Spinal cord (tissue), 10 donors: ENCODE results near the gene SYNPO. TPM values are rescaled to one million over a fixed set of nuclear protein-coding genes. Genes with fewer than 3 reads are reported as not detected.

Experiments
- DNase-seq, 6 donors: peaks; one replicate each; pipeline versions ENCODE4 v3.0.0 to v3.0.0-alpha.2; 2013 to 2015; ENCODE audit warnings: low spot score in 6 of 6, low read depth in 4 of 6
- H3K27ac ChIP-seq: one replicate; pipeline ENCODE4 v1.5.1; 2013; ENCODE audit warnings: low read depth, low read length, control low read depth
- H3K27me3 ChIP-seq: one replicate; pipeline ENCODE4 v1.6.1; 2013; ENCODE audit warnings: low read length; ENCODE audit not compliant: control insufficient read depth, insufficient read depth
- H3K36me3 ChIP-seq: one replicate; pipeline ENCODE4 v1.6.1; 2013; ENCODE audit warnings: low read length; ENCODE audit not compliant: control insufficient read depth, insufficient read depth
- H3K4me1 ChIP-seq: one replicate; pipeline ENCODE4 v1.6.1; 2013; ENCODE audit warnings: low read length; ENCODE audit not compliant: control insufficient read depth, insufficient read depth
- H3K4me3 ChIP-seq: one replicate; pipeline ENCODE4 v1.5.1; 2013; ENCODE audit warnings: low read depth, low read length, control low read depth
- H3K9me3 ChIP-seq: one replicate; pipeline ENCODE4 v1.6.1; 2013; ENCODE audit warnings: low read length; ENCODE audit not compliant: control insufficient read depth, insufficient read depth
- WGBS: methylation state at CpG from one replicate; pipeline ENCODE4 v1.1.5; 2013; ENCODE audit warnings: missing lambda C conversion rate; ENCODE audit not compliant: insufficient coverage; 5-methylcytosine and 5-hydroxymethylcytosine counted together
- polyA plus RNA-seq, 2 donors: library from polyadenylated mRNA; unstranded; fragments of 120-200 nt; gene quantifications; one replicate each; pipeline ENCODE4 v1.2.1, GENCODE V29; 2013; ENCODE audit not compliant: insufficient read length in 2 of 2
- total RNA-seq, 2 donors: library from RNA; depleted of rRNA in 1 of 2; stranded (reverse); fragments of 120-200 nt in 1 of 2; fragments of >200 nt in 1 of 2; gene quantifications; one replicate each; pipeline versions ENCODE4 v1.2.3 to v1.2.4, GENCODE V29; 2013 to 2014
- donor health status: healthy.

SYNPO gene
- total and polyA plus RNA-seq, 4 donors = 5.3 to 17.4 (median 10.9) TPM

DNA sequence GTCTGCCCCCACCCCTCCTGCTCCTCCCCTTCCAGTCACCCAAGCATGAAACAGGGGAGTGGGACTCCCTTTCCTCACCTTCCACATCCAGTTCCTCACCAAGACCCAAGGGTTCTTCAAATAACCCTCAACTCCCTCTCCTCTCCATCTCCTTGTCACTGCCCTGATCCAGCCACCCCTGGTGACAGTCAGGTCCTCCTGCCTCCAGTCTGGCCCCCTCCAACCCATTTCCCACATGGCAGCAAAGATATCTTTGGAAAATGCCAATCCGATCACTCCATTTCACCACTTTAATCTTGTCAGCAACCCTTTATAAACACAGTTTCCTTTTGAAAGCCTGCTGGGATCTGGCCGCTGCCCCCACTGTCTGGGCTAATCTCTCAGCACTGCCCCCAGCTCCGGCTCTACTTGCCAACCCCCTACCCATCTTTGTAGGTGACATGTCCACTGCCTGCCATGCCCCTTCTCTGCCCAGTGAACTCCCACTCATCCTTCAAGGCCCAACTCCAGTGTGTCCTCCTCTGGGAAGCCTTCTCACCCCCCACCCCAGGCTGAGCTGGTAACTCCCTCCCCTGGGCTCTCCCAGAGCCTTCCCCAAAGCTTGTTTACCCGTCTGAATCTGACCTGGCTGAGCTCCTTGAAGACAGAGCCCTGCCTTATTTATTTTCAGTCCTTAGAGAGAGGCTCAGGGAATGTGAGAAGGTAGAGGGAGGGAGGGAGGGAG lies 19.8 kb downstream of the SYNPO start:
- H3K9me3 ChIP-seq = no peaks in the 10 kb centered on the region
- H3K27ac ChIP-seq = no peak overlapping the region
- H3K4me3 ChIP-seq = no peak overlapping the region
- H3K36me3 ChIP-seq = no peaks in the 10 kb centered on the region
- no peaks in the 10 kb centered on the region for H3K27me3 ChIP-seq
- peak in 1 of 6 donors; percentile 20 for DNase-seq
- H3K4me1 ChIP-seq = peaks cover 13% of the 10 kb centered on the region
- 47% methylated on average over 4 of the region's 4 CpGs for WGBS

DNA sequence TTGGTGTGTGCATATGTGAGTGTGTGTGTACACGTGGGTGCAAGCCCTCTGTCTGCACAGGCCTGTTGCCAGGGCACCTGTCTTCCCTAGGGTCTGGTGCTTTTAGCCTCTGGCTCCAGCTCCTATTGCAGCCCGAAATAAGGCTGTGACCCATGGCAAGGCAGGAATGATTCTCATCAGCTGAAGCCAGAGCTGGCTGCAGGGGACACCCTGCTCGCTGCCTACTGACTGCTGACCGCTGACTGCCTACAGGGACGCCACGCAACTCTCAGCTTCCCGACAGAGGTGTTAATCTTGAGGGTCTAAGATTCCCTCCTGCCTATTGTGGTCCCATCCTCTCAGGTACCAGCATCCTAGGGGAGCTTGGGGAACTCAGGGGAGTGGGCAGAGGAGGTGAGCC lies 20.6 kb downstream of the SYNPO start, which contains the start of gene MYOZ3:
MYOZ3 (plus strand) TSS at position 166 of the 400 bp plus-strand sequence. CDS start 1,691 bp downstream, outside the sequence.
- H3K36me3 ChIP-seq = no peaks in the 10 kb centered on the region
- H3K4me3 ChIP-seq = no peak within 1 kb of the TSS
- no peaks in the 10 kb centered on the region for H3K9me3 ChIP-seq
- H3K27me3 ChIP-seq = no peaks in the 10 kb centered on the region
- H3K4me1 ChIP-seq = peaks cover 11% of the 10 kb centered on the region
- 51% methylated on average over 7 of the region's 7 CpGs for WGBS
- DNase-seq = peak in 1 of 6 donors; percentile 1
- H3K27ac ChIP-seq = no peak within 1 kb of the TSS

DNA sequence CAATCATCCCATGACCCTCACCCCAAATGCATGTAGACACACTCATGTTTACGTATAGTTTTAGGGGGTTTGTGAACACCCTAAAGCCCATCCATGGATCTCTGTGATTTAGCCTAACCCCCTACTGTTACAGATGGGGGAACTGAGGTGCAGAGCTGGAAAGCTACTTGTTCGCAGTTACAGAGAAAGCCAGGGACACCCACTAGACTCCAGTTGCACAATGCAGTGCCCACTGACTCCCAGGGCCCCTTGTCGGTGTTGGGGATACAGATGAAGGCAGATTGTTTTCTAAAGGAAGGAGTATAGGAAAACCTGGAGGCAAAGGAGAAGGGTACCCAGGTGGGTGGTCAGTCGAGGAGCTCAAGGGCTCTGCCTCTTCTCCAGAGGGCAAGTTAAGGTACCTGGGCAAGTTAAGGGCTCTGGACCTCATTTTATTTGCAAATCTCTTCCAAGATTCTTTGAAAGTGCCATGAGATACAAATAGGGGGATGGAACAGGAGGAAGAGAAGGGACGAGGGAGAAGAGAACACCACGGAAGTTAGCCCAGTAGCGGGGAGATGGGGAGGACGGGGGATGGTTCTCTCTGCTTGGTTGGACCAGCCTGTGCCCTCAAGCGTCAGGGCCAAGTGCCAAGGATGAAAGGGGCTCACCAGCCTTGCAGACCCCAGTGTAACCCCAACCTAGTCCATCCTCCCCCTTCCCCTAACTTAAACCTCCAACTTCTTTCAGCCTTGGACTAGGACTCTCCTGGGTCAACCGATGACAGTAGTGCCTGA lies 21.5 kb downstream of the SYNPO start:
- H3K36me3 ChIP-seq = no peaks in the 10 kb centered on the region
- DNase-seq = no peak
- 81% methylated on average over 9 of the region's 10 CpGs for WGBS
- H3K4me1 ChIP-seq = peaks cover 5% of the 10 kb centered on the region
- no peaks in the 10 kb centered on the region for H3K9me3 ChIP-seq
- no peak overlapping the region for H3K4me3 ChIP-seq
- no peak overlapping the region for H3K27ac ChIP-seq
- no peaks in the 10 kb centered on the region for H3K27me3 ChIP-seq

DNA sequence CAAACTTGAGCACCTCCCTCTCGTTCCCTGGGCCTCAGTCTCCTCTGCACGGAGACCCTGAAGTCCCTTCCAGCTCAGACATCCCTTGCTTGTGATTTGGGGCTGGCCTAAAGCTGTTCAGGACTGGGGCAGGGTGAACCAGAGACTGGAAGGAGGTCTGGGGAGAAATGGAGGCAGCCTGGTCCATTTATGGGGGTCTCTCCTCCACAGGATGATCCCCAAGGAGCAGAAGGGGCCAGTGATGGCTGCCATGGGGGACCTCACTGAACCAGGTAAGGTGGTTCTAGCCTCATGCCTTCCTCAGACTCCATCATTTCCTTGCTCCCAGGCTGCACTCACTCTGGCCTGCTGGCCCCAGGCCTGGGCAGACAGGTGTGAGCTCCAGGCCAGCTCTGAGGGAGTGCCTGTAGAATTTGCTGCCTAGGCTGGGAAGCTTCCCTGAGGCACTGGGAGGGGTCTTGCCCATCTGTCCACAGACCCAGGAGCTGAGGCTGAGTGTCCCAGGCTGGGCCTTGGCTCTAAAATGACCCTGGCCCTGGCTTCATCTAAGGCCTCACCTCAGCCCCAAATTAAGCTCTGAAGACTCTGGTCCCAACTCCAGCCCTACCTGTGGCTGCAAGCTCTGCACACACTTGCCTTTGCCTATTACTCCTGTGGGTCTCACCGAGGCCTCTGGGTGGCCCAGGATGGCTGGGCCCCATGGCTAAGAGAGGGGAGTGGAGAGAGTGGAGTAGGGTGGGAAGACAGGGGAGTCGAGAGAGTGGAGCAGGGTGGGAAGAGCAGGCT lies 22.5 kb downstream of the SYNPO start:
- no peaks in the 10 kb centered on the region for H3K9me3 ChIP-seq
- no peak for DNase-seq
- no peak overlapping the region for H3K4me3 ChIP-seq
- 80% methylated on average over 1 of the region's 4 CpGs for WGBS
- H3K4me1 ChIP-seq = no peaks in the 10 kb centered on the region
- no peaks in the 10 kb centered on the region for H3K36me3 ChIP-seq
- no peak overlapping the region for H3K27ac ChIP-seq
- H3K27me3 ChIP-seq = no peaks in the 10 kb centered on the region

DNA sequence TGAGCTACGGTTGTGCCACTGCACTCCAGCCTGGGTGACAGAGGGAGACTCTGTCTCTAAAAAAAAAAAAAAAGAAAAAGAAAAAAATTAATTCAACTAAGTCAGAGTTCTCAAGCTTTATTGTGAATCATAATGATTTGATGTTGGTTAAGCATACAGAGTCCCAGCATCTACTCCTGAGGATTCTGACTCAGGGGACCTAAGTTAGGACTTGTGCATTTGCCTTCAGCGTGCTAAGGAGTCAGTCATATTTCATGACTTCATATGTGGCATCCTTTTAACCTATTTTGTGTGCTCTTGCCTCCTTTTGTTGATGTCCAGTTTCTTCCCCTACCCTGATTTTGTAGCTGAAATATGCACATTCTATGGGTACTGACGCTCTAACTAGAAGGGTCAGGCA lies 23.5 kb downstream of the SYNPO start:
- H3K4me1 ChIP-seq = no peaks in the 10 kb centered on the region
- H3K9me3 ChIP-seq = no peaks in the 10 kb centered on the region
- H3K27me3 ChIP-seq = no peaks in the 10 kb centered on the region
- no peak overlapping the region for H3K27ac ChIP-seq
- H3K36me3 ChIP-seq = no peaks in the 10 kb centered on the region
- WGBS = no CpG with 5 or more reads among the region's 3 CpGs
- no peak overlapping the region for H3K4me3 ChIP-seq
- DNase-seq = no peak

DNA sequence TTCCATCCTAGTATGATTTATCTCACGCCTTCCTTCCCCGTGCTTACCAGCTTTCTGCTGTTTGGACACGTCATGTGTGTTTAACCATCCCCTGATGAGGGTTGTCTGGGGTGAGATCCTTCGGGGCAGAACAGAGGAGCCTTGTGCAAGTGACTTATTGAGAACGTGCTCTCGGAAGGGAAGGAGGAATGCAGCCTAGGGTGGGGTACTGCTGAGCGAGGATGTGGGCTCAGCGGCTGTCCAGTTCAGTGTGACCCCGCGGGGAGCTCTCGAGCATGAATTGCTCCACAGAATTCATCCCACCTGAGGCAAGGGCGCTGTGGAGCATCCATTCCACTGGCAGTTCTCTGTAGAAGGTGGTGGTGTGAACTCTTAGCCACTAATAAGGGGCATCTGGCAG lies 24.6 kb downstream of the SYNPO start:
- no peaks in the 10 kb centered on the region for H3K27me3 ChIP-seq
- no peak overlapping the region for H3K4me3 ChIP-seq
- no peak overlapping the region for H3K27ac ChIP-seq
- no CpG with 5 or more reads among the region's 12 CpGs for WGBS
- no peaks in the 10 kb centered on the region for H3K9me3 ChIP-seq
- no peak for DNase-seq
- H3K36me3 ChIP-seq = no peaks in the 10 kb centered on the region
- H3K4me1 ChIP-seq = no peaks in the 10 kb centered on the region

DNA sequence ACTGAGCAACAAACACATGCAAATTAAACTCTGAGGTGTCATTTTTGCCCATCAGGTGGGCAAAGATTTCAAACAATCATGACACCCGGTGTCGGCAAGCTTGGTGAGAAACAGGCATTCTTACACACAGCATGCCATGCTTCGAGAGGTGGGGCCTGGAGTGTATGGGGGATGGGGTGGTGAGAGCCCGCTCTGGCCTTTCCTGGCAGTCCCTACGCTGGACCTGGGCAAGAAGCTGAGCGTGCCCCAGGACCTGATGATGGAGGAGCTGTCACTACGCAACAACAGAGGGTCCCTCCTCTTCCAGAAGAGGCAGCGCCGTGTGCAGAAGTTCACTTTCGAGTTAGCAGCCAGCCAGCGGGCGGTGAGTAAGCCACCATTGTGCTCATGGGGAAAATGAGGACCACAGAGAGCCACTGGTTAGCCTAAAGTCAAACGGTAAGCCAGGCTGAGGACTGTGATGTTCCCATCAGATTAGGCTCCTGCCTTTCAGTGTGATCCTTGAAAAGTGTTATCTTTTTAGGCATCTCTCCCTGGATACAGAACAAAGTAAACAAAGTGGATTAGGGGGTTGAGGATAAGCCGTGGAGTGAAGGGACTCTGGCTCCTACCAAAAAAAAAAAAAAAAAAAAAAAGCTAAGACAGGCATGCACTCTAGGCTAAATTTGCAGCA lies 30.0 kb downstream of the SYNPO start:
- H3K27me3 ChIP-seq = peaks cover 9% of the 10 kb centered on the region
- peaks cover 33% of the 10 kb centered on the region for H3K4me1 ChIP-seq
- H3K4me3 ChIP-seq = no peak overlapping the region
- no peak for DNase-seq
- H3K9me3 ChIP-seq = no peaks in the 10 kb centered on the region
- no peak overlapping the region for H3K27ac ChIP-seq
- 65% methylated on average over 10 of the region's 14 CpGs for WGBS
- H3K36me3 ChIP-seq = no peaks in the 10 kb centered on the region

DNA sequence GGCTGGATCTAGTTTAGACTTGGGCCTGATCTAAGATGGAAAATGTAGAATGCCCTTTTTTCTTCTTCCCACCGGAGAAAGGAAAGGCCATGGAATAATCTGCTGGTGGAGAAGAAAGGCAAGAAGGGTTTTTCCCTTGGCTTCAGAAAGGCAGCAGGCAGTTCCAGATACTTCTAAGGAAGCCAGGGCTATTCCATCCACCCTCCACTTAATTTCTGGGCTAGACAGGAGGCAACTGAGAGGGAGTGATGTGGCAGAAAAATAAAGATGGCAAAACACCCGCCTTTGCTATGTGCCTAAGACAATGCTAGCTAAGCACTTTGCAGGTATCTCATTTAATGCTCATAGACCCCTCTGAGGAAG lies 30.5 kb downstream of the SYNPO start:
- Histone ChIP-seq H3K27me3 (peaks cover 9% of the 10 kb centered on the region), H3K4me3 (peak overlapping the region; percentile 59), H3K36me3 (no peaks in the 10 kb centered on the region), H3K9me3 (no peaks in the 10 kb centered on the region), H3K27ac (no peak overlapping the region), H3K4me1 (peaks cover 33% of the 10 kb centered on the region)
- WGBS = no CpG with 5 or more reads among the region's 2 CpGs
- DNase-seq = no peak

DNA sequence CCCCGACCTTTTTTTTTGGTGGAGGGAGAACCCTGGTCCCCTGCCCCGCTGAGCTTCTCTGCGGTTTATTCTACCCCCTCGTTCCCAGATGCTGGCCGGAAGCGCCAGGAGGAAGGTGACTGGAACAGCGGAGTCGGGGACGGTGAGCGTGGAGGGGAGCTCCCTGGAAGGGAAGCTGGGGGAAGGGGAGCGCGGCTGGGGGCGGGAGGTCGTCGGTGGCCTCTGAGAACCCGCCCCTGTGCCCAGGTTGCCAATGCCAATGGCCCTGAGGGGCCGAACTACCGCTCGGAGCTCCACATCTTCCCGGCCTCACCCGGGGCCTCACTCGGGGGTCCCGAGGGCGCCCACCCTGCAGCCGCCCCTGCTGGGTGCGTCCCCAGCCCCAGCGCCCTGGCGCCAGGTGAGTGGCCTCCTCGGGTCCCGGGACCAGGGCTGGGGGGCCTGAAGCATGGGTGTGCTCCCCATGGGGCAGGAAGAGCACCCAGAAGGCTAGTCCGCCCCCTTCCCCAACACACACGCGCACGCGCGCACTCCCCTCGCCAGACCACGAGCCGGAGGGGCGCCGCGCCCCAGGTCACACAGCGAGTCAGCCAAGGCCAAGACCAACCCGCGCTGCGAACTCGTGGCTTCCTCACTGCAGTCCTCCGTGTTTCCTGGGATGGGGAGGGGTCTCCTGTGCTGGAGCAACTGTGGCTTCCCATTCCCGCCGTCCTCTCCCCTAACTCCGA lies 31.2 kb downstream of the SYNPO start:
- H3K27ac ChIP-seq = no peak overlapping the region
- peaks cover 9% of the 10 kb centered on the region for H3K27me3 ChIP-seq
- no peaks in the 10 kb centered on the region for H3K9me3 ChIP-seq
- peak overlapping the region; percentile 59 for H3K4me3 ChIP-seq
- peaks cover 3% of the 10 kb centered on the region for H3K36me3 ChIP-seq
- H3K4me1 ChIP-seq = peaks cover 33% of the 10 kb centered on the region
- under 1% methylated on average over 43 of the region's 51 CpGs for WGBS
- peak in 1 of 6 donors; percentile 61 for DNase-seq
